Activated CD4-positive, alpha-beta T cell treated with anti-CD3 and anti-CD28 coated beads, Interleukin-2, amount 10 ng/mL, durations not matched to agents 7 days and 5 days (primary cell): ENCODE results near the gene PNMT. TPM values are rescaled to one million over a fixed set of nuclear protein-coding genes. Genes with fewer than 3 reads are reported as not detected.

Source experiments
- CTCF ChIA-PET: fragments of 350-600 bp; sonication (Branson Sonifier 250); formaldehyde crosslinking; loops from one replicate; lab custom pipeline; 2021; ENCODE audit warnings: antibody characterized with exemption; lab: Charles Lee
- POLR2A ChIA-PET: fragments of 350-600 bp; sonication (Branson Sonifier 250); formaldehyde crosslinking; loops from one replicate; lab custom pipeline; 2021; ENCODE audit warnings: antibody characterized with exemption; lab: Charles Lee
- DNase-seq: peaks from one replicate; pipeline ENCODE4 v3.0.0-alpha.2; 2020
- H3K27ac Mint-ChIP-seq: one replicate; pipeline ENCODE4 v1.8.0; 2021; ENCODE audit warnings: mild to moderate bottlenecking, moderate library complexity, mixed read lengths
- H3K27me3 Mint-ChIP-seq: one replicate; pipeline ENCODE4 v1.8.0; 2021; ENCODE audit warnings: mixed read lengths
- H3K36me3 Mint-ChIP-seq: one replicate; pipeline ENCODE4 v1.8.0; 2021; ENCODE audit warnings: low read depth, mixed read lengths
- H3K4me1 Mint-ChIP-seq: one replicate; pipeline ENCODE4 v1.8.0; 2021; ENCODE audit warnings: mixed read lengths
- H3K4me3 Mint-ChIP-seq: one replicate; pipeline ENCODE4 v1.8.0; 2021; ENCODE audit warnings: mild to moderate bottlenecking, moderate library complexity, mixed read lengths
- H3K9me3 Mint-ChIP-seq: one replicate; pipeline ENCODE4 v1.8.0; 2021; ENCODE audit warnings: mixed read lengths
- total RNA-seq, 2 experiments: library from RNA; stranded (reverse); gene quantifications; one replicate each; pipeline ENCODE4 v1.2.3, GENCODE V29; 2021

PNMT gene
- under 1 TPM in 1 of 2 experiments, not detected in 1; 0.19 TPM for total RNA-seq

GRCh38 chr17:39667945-39668924, at the start of gene PNMT:
Gene PNMT (plus strand): TSS chr17:39668453. CDS start chr17:39668476, 23 bp downstream.
- Mint-ChIP-seq H3K9me3 (no peaks in the 10 kb centered on the region), H3K36me3 (no peaks in the 10 kb centered on the region), H3K4me1 (peaks cover 5% of the 10 kb centered on the region), H3K4me3 (no peak within 1 kb of the TSS), H3K27ac (peak within 1 kb of the TSS; percentile 81), H3K27me3 (peaks cover 28% of the 10 kb centered on the region)
- ChIA-PET CTCF (interaction anchor here (0.5 to 3.0 kb wide), 13 partner anchors 9 to 612 kb away, joined by 3 to 14 read pairs (median 3); no protein-coding TSS in a partner anchor), POLR2A (interaction anchor here (0.5 to 0.6 kb wide), 3 partner anchors 10 to 46 kb away, joined by 3 to 4 read pairs (median 4); no protein-coding TSS in a partner anchor)
- peak; percentile 72 for DNase-seq

- DNase-seq = no peak
- ChIA-PET POLR2A (no interaction called here), CTCF (interaction anchor here (0.6 to 4.9 kb wide), 7 partner anchors 9 to 307 kb away, joined by 3 to 45 read pairs (median 3); partner anchors contain the start of gene MIEN1)
- Mint-ChIP-seq H3K4me3 (no peak overlapping the region), H3K27me3 (peaks cover 39% of the 10 kb centered on the region), H3K9me3 (no peaks in the 10 kb centered on the region), H3K27ac (no peak overlapping the region), H3K4me1 (peaks cover 24% of the 10 kb centered on the region), H3K36me3 (no peaks in the 10 kb centered on the region)
Measured at GRCh38 chr17:39618956-39619785, 49.1 kb upstream of the PNMT start.

GRCh38 chr17:39619786-39620101, 48.5 kb upstream of the PNMT start:
- CTCF ChIA-PET = interaction anchor here (1.3 to 4.9 kb wide), 4 partner anchors 8 to 110 kb away, joined by 3 to 45 read pairs (median 4); partner anchors contain the start of gene MIEN1
- no peak for DNase-seq
- POLR2A ChIA-PET = no interaction called here
- peaks cover 26% of the 10 kb centered on the region for H3K4me1 Mint-ChIP-seq
- no peak overlapping the region for H3K4me3 Mint-ChIP-seq
- no peaks in the 10 kb centered on the region for H3K9me3 Mint-ChIP-seq
- no peaks in the 10 kb centered on the region for H3K36me3 Mint-ChIP-seq
- peaks cover 43% of the 10 kb centered on the region for H3K27me3 Mint-ChIP-seq
- H3K27ac Mint-ChIP-seq = no peak overlapping the region

GRCh38 chr17:39621523-39622379, 46.5 kb upstream of the PNMT start:
- Mint-ChIP-seq H3K36me3 (no peaks in the 10 kb centered on the region), H3K27me3 (peaks cover 52% of the 10 kb centered on the region), H3K9me3 (no peaks in the 10 kb centered on the region), H3K27ac (peak overlapping the region; percentile 76), H3K4me1 (peaks cover 31% of the 10 kb centered on the region), H3K4me3 (peak overlapping the region; percentile 57)
- POLR2A ChIA-PET = interaction anchor here (0.5 to 0.7 kb wide), 2 partner anchors 47 to 148 kb away, joined by 3 to 4 read pairs; partner anchors contain the start of gene PNMT
- peak; percentile 88 for DNase-seq
- CTCF ChIA-PET = interaction anchor here (0.6 to 6.0 kb wide), 84 partner anchors 10 to 979 kb away, joined by 3 to 108 read pairs (median 4); partner anchors contain the start of genes IKZF3, MED24, MIEN1 and NEUROD2

- Mint-ChIP-seq H3K4me3 (peak overlapping the region; percentile 57), H3K36me3 (no peaks in the 10 kb centered on the region), H3K27ac (peak overlapping the region; percentile 76), H3K4me1 (peaks cover 32% of the 10 kb centered on the region), H3K9me3 (no peaks in the 10 kb centered on the region), H3K27me3 (peaks cover 47% of the 10 kb centered on the region)
- ChIA-PET CTCF (interaction anchor here (0.8 to 6.0 kb wide), 39 partner anchors 10 to 405 kb away, joined by 3 to 108 read pairs (median 5); partner anchors contain the start of genes IKZF3, MIEN1, PSMD3 and STARD3), POLR2A (interaction anchor here (0.5 kb wide), 1 partner anchor 46 kb away, joined by 4 read pairs; the partner anchor contains the start of gene PNMT)
- DNase-seq = peak; percentile 36
Measured at GRCh38 chr17:39622380-39623006, 45.8 kb upstream of the PNMT start.

GRCh38 chr17:39623356-39623950, 44.8 kb upstream of the PNMT start:
- no peaks in the 10 kb centered on the region for H3K9me3 Mint-ChIP-seq

GRCh38 chr17:39624313-39624712, 43.9 kb upstream of the PNMT start:
- Mint-ChIP-seq H3K4me3 (no peak overlapping the region), H3K27me3 (peaks cover 46% of the 10 kb centered on the region), H3K27ac (no peak overlapping the region), H3K9me3 (no peaks in the 10 kb centered on the region), H3K4me1 (peaks cover 29% of the 10 kb centered on the region), H3K36me3 (no peaks in the 10 kb centered on the region)
- ChIA-PET CTCF (interaction anchor here (1.0 to 6.0 kb wide), 6 partner anchors 9 to 105 kb away, joined by 3 to 108 read pairs (median 4); no protein-coding TSS in a partner anchor), POLR2A (no interaction called here)
- DNase-seq = no peak

More at GRCh38 chr17:39623356-39623950, 44.8 kb upstream of the PNMT start:
- Mint-ChIP-seq H3K27ac (peak overlapping the region; percentile 33), H3K27me3 (peaks cover 49% of the 10 kb centered on the region), H3K4me1 (peaks cover 29% of the 10 kb centered on the region), H3K4me3 (no peak overlapping the region), H3K36me3 (no peaks in the 10 kb centered on the region)
- POLR2A ChIA-PET = no interaction called here
- DNase-seq = peak; percentile 85
- CTCF ChIA-PET = interaction anchor here (0.5 to 6.0 kb wide), 30 partner anchors 9 to 613 kb away, joined by 3 to 108 read pairs (median 4); partner anchors contain the start of genes MIEN1, PSMD3 and STARD3

- H3K36me3 Mint-ChIP-seq = no peaks in the 10 kb centered on the region
- DNase-seq = no peak
- peaks cover 40% of the 10 kb centered on the region for H3K27me3 Mint-ChIP-seq
- H3K4me1 Mint-ChIP-seq = peaks cover 29% of the 10 kb centered on the region
- POLR2A ChIA-PET = no interaction called here
- no peaks in the 10 kb centered on the region for H3K9me3 Mint-ChIP-seq
- CTCF ChIA-PET = interaction anchor here (1.5 to 6.0 kb wide), 3 partner anchors 8 to 104 kb away, joined by 4 to 108 read pairs (median 61); no protein-coding TSS in a partner anchor
- no peak overlapping the region for H3K4me3 Mint-ChIP-seq
- no peak overlapping the region for H3K27ac Mint-ChIP-seq
Measured at GRCh38 chr17:39625198-39625785, 43.0 kb upstream of the PNMT start.

GRCh38 chr17:39626171-39627046, 41.8 kb upstream of the PNMT start, which contains the start of gene PPP1R1B:
Gene PPP1R1B (plus strand): TSS chr17:39626952. CDS start chr17:39627393, 441 bp downstream.
- DNase-seq = no peak
- peaks cover 33% of the 10 kb centered on the region for H3K4me1 Mint-ChIP-seq
- ChIA-PET CTCF (interaction anchor here (0.5 to 6.0 kb wide), 2 partner anchors 7 to 13 kb away, joined by 3 to 108 read pairs; no protein-coding TSS in a partner anchor), POLR2A (no interaction called here)
- H3K9me3 Mint-ChIP-seq = no peaks in the 10 kb centered on the region
- no peak within 1 kb of the TSS for H3K4me3 Mint-ChIP-seq
- H3K36me3 Mint-ChIP-seq = no peaks in the 10 kb centered on the region
- no peak within 1 kb of the TSS for H3K27ac Mint-ChIP-seq
- peaks cover 43% of the 10 kb centered on the region for H3K27me3 Mint-ChIP-seq
